HEK293 (cell line): ENCODE measurements around the gene GATAD2A.

Experiments
- CTCF ChIP-seq: fragments of 450-650 bp; formaldehyde crosslinking; IDR thresholded peaks from 2 replicates; pipeline ENCODE4 v1.5.1; 2016; ENCODE audit warnings: missing biosample characterization, missing genetic modification characterization
- KLF9 ChIP-seq: fragments of 450-650 bp; formaldehyde crosslinking; IDR thresholded peaks from 2 replicates; pipeline ENCODE4 v1.5.1; 2016; ENCODE audit warnings: missing biosample characterization, missing genetic modification characterization, low read depth
- ZBTB20 ChIP-seq: fragments of 450-650 bp; formaldehyde crosslinking; IDR thresholded peaks from 2 replicates; pipeline ENCODE4 v1.5.1; 2016; ENCODE audit warnings: missing biosample characterization, missing genetic modification characterization
- ZNF138 ChIP-seq: fragments of 450-650 bp; formaldehyde crosslinking; IDR thresholded peaks from 2 replicates; pipeline ENCODE4 v1.5.1; 2016; ENCODE audit warnings: missing biosample characterization, missing genetic modification characterization, borderline replicate concordance
- ZNF549 ChIP-seq: fragments of 450-650 bp; IDR thresholded peaks from 2 replicates; pipeline ENCODE4 v1.5.1; 2018; ENCODE audit warnings: missing biosample characterization, missing genetic modification characterization, mild to moderate bottlenecking, inconsistent platforms, moderate library complexity
- ZNF558 ChIP-seq: fragments of 450-650 bp; formaldehyde crosslinking; IDR thresholded peaks from 2 replicates; pipeline ENCODE4 v1.5.1; 2016; ENCODE audit warnings: missing biosample characterization, missing genetic modification characterization
- ZNF707 ChIP-seq: fragments of 450-650 bp; formaldehyde crosslinking; IDR thresholded peaks from 2 replicates; pipeline ENCODE4 v1.5.1; 2016; ENCODE audit warnings: missing biosample characterization, missing genetic modification characterization

- TF ChIP-seq ZNF549 (tag by site-specific recombination) (no peak), ZBTB20 (tag by site-specific recombination) (no peak), ZNF138 (tag by site-specific recombination) (no peak), CTCF (tag by site-specific recombination) (no peak), KLF9 (tag by site-specific recombination) (no peak), ZNF558 (tag by site-specific recombination) (no peak), ZNF707 (tag by site-specific recombination) (no peak)
These were observed 90.4 kb downstream of the GATAD2A start for GRCh38 chr19:19495614-19496603.
